GM19463 (cell line): ENCODE results near the gene UTF1.
"Not testable (repeated sequence)": the region's sequence is repeated elsewhere in the genome, so short reads cannot be mapped to it uniquely, and the experiment has no call there.

Experiments used
- ATAC-seq: cut with Tn5 transposase; IDR thresholded peaks from one replicate; pipeline ENCODE4 v1.9.1; 2021; ENCODE audit warnings: mild to moderate bottlenecking, moderate library complexity; ENCODE audit not compliant: unreplicated experiment

UTF1 gene

GRCh38 chr10:133226251-133226808 lies 3.7 kb upstream of the UTF1 start:
- ATAC-seq, result no peak

- no peak for ATAC-seq
Observed at GRCh38 chr10:133227256-133227655, 2.8 kb upstream of the UTF1 start.

- ATAC-seq, result no peak
Observed at GRCh38 chr10:133229265-133230043, 563 bp upstream of the UTF1 start.

- no peak for ATAC-seq
Observed at GRCh38 chr10:133230387-133231195, 574 bp downstream of the UTF1 start.

- ATAC-seq, result no peak
Observed at GRCh38 chr10:133231244-133231945, 1.4 kb downstream of the UTF1 start.

GRCh38 chr10:133231946-133232574 lies 2.0 kb downstream of the UTF1 start:
- no peak for ATAC-seq

- ATAC-seq, result not testable (repeated sequence)
Observed at GRCh38 chr10:133234796-133235195, 4.8 kb downstream of the UTF1 start.

- ATAC-seq, result no peak
Observed at GRCh38 chr10:133235265-133235855, 5.3 kb downstream of the UTF1 start.

GRCh38 chr10:133235932-133236331 lies 5.9 kb downstream of the UTF1 start:
- ATAC-seq, result no peak

GRCh38 chr10:133236401-133237240 lies 6.6 kb downstream of the UTF1 start:
- no peak for ATAC-seq

GRCh38 chr10:133237241-133237587 lies 7.2 kb downstream of the UTF1 start:
- ATAC-seq, result no peak

- no peak for ATAC-seq
Observed at GRCh38 chr10:133237588-133238465, 7.8 kb downstream of the UTF1 start, which contains the start of gene VENTX. Gene VENTX, plus strand, starts transcription at chr10:133237855. Its CDS starts 60 bp downstream, at chr10:133237915.

GRCh38 chr10:133238466-133238804 lies 8.4 kb downstream of the UTF1 start:
- no peak for ATAC-seq

- no peak for ATAC-seq
Observed at GRCh38 chr10:133239990-133240389, 10.0 kb downstream of the UTF1 start.

- ATAC-seq, result peak; percentile 58
Observed at GRCh38 chr10:133241501-133242205, 11.6 kb downstream of the UTF1 start.

GRCh38 chr10:133242611-133243356 lies 12.8 kb downstream of the UTF1 start:
- no peak for ATAC-seq

- ATAC-seq, result no peak
Observed at GRCh38 chr10:133243593-133243992, 13.6 kb downstream of the UTF1 start.
